ENCODE measurements around the gene TSPAN18. TPM values are rescaled to one million over a fixed set of nuclear protein-coding genes. Genes with fewer than 3 reads are reported as not detected.

Gene TSPAN18
- polyA plus RNA-seq, 1 of the 3 experiments (the other 2 are of a cell fraction) = 0.72 TPM

GRCh38 chr11:44681698-44682097, 45.1 kb upstream of the TSPAN18 start:
- no peaks in the 10 kb centered on the region for H4K20me1 ChIP-seq (ENCODE audit: insufficient read depth)
- no peak overlapping the region for H2AFZ ChIP-seq (ENCODE audit: low read depth)
- no peaks in the 10 kb centered on the region for H3F3A ChIP-seq (replicated peaks; ENCODE audit: insufficient read depth)
- WGBS (ENCODE audit: low lambda C conversion rate) = 25% methylated on average over 2 of the region's 2 CpGs
- H3K27ac ChIP-seq (ENCODE audit: low read depth in 2 of 2, low read length in 1 of 2) = no peak overlapping the region
- H3K79me2 ChIP-seq (ENCODE audit: insufficient read depth) = no peaks in the 10 kb centered on the region
- peaks cover 0 to 8% of the 10 kb centered on the region in 2 experiments; a peak in 1 of 4 replicates for H3K4me1 ChIP-seq (ENCODE audit: control insufficient read depth in 1 of 2, insufficient read depth in 2 of 2, low read depth in 1 of 2, low read length in 1 of 2)
- H3K9me3 ChIP-seq = no peaks in the 10 kb centered on the region
- POLR2A ChIA-PET = no interaction called here
- H3K27me3 ChIP-seq (ENCODE audit: insufficient read depth) = no peaks in the 10 kb centered on the region; the same call in 1 of the 2 replicates
- TF ChIP-seq MEF2A (IDR thresholded peaks at IDR 0.05; ENCODE audit: borderline replicate concordance, low read depth) = no peak
- TF ChIP-seq CHD2 (IDR thresholded peaks at IDR 0.05; ENCODE audit: low read length, partially characterized antibody) = no peak
- no peak for TF ChIP-seq GATA2 (CRISPR knock-in tag; IDR thresholded peaks at IDR 0.05)
- TF ChIP-seq CTCF (IDR thresholded peaks at IDR 0.05) = no peak
- TF ChIP-seq RXRA (IDR thresholded peaks at IDR 0.05; ENCODE audit: borderline replicate concordance, low read depth) = no peak
- TF ChIP-seq TEAD4 (IDR thresholded peaks at IDR 0.05; ENCODE audit: borderline replicate concordance, insufficient read depth) = no peak
- TF ChIP-seq GABPA (IDR thresholded peaks at IDR 0.05; ENCODE audit: low read depth) = no peak
- TF ChIP-seq SMC3 (IDR thresholded peaks at IDR 0.05; ENCODE audit: low read depth, low read length) = no peak
- TF ChIP-seq ZBTB33 (IDR thresholded peaks at IDR 0.05; ENCODE audit: borderline replicate concordance, low read depth) = no peak
- TF ChIP-seq EZH2phosphoT487 (IDR thresholded peaks at IDR 0.05; ENCODE audit: borderline replicate concordance, low read depth) = no peak
- TF ChIP-seq RCOR1 (IDR thresholded peaks at IDR 0.05; ENCODE audit: low read length) = no peak
- no peak for TF ChIP-seq JUND (IDR thresholded peaks at IDR 0.05)
- TF ChIP-seq RFX5 (IDR thresholded peaks at IDR 0.05; ENCODE audit: low read length) = no peak
- TF ChIP-seq NFIC (IDR thresholded peaks at IDR 0.05; ENCODE audit: borderline replicate concordance) = no peak
- TF ChIP-seq YY1 (IDR thresholded peaks at IDR 0.05; ENCODE audit: low read depth) = no peak
- TF ChIP-seq FOXJ3 (CRISPR knock-in tag; IDR thresholded peaks at IDR 0.05) = no peak
- TF ChIP-seq USF1 (IDR thresholded peaks at IDR 0.05; ENCODE audit: borderline replicate concordance, low read depth) = no peak
- TF ChIP-seq USF2 (IDR thresholded peaks at IDR 0.05; ENCODE audit: borderline replicate concordance, low read depth, low read length) = no peak
- no peak for TF ChIP-seq NRF1 (IDR thresholded peaks at IDR 0.05; ENCODE audit: low read depth, low read length)
- no peak overlapping the region for H3K9ac ChIP-seq
- CTCF ChIA-PET = interaction anchor here (0.7 kb wide), 1 partner anchor 24 kb away, joined by 3 read pairs; no protein-coding TSS in a partner anchor
- H3K4me3 ChIP-seq (ENCODE audit: low read depth in 2 of 2, low read length in 1 of 2) = no peak overlapping the region
- H3K9me2 ChIP-seq = no peaks in the 10 kb centered on the region
- no peak for DNase-seq
- H3K4me2 ChIP-seq = no peak overlapping the region
- H3K36me3 ChIP-seq (replicated peaks in 1 of 2; ENCODE audit: control insufficient read depth in 1 of 2, insufficient read depth in 2 of 2, low read length in 1 of 2) = no peaks in the 10 kb centered on the region
